Upper lobe of left lung (tissue), 4 donors: ENCODE results near the gene TUBB4B.
A peak's percentile ranks its signal among the peaks of the same experiment; 100 is the strongest.

Experiments
- CTCF ChIP-seq, 6 experiments: fragments of 450-650 bp in 4 of 6; fragments of 200-600 bp in 2 of 6; sonication (generic) in 2 of 6; IDR thresholded peaks; one replicate each; pipeline ENCODE4 v1.5.1; 2016 to 2019; ENCODE audit warnings: antibody characterized with exemption in 6 of 6
- EP300 ChIP-seq, 4 donors: sonication (generic); formaldehyde crosslinking; IDR thresholded peaks; one replicate each; pipeline ENCODE4 v1.5.1; 2017; ENCODE audit warnings: antibody characterized with exemption in 4 of 4, control low read depth in 2 of 4
- POLR2AphosphoS5 ChIP-seq, 2 donors: sonication (generic); formaldehyde crosslinking; IDR thresholded peaks; one replicate each; pipeline ENCODE4 v1.5.1; 2017; ENCODE audit warnings: antibody characterized with exemption in 2 of 2

GRCh38 chr9:137236238-137236935 lies 4.7 kb upstream of the TUBB4B start:
- TF ChIP-seq CTCF (IDR thresholded peaks at IDR 0.05): peak; percentile 99 to 100 (median 99)
- no peak for TF ChIP-seq EP300 (IDR thresholded peaks at IDR 0.05)
- no peak for TF ChIP-seq POLR2AphosphoS5 (IDR thresholded peaks at IDR 0.05)
